HUES6 (cell line): ENCODE data around the gene MEN1.

Experiments used
- H3K27ac ChIP-seq: 2 replicates; pipeline ENCODE4 v1.7.0; 2013; ENCODE audit warnings: low read depth, mild to moderate bottlenecking, low read length, inconsistent platforms
- H3K27me3 ChIP-seq: 2 replicates; pipeline ENCODE4 v1.6.1; 2013; ENCODE audit warnings: low read length; ENCODE audit not compliant: control insufficient read depth, insufficient read depth
- H3K36me3 ChIP-seq: 2 replicates; pipeline ENCODE4 v1.6.1; 2013; ENCODE audit warnings: low read length; ENCODE audit not compliant: control insufficient read depth, insufficient read depth
- H3K4me1 ChIP-seq: 2 replicates; pipeline ENCODE4 v1.6.1; 2013; ENCODE audit warnings: low read length; ENCODE audit not compliant: control insufficient read depth, insufficient read depth
- H3K4me3 ChIP-seq: 2 replicates; pipeline ENCODE4 v1.5.1; 2013; ENCODE audit warnings: low read depth, low read length
- H3K9ac ChIP-seq: one replicate; pipeline ENCODE4 v1.6.1; 2013; ENCODE audit warnings: mild to moderate bottlenecking, low read length
- H3K9me3 ChIP-seq: 2 replicates; pipeline ENCODE4 v1.6.1; 2013; ENCODE audit warnings: low read depth, low read length; ENCODE audit not compliant: control insufficient read depth, insufficient read depth

MEN1 gene

GRCh38 chr11:64796757-64797541 is 13.4 kb downstream of the MEN1 start:
- Histone ChIP-seq H3K36me3 (peaks cover 37% of the 10 kb centered on the region), H3K9ac (no peak overlapping the region), H3K4me1 (no peaks in the 10 kb centered on the region), H3K9me3 (no peaks in the 10 kb centered on the region), H3K27ac (no peak overlapping the region), H3K4me3 (no peak overlapping the region), H3K27me3 (no peaks in the 10 kb centered on the region)

- H3K9me3 ChIP-seq: no peaks in the 10 kb centered on the region
- H3K27ac ChIP-seq: no peak overlapping the region
- no peak overlapping the region for H3K9ac ChIP-seq
- H3K27me3 ChIP-seq: no peaks in the 10 kb centered on the region
- no peaks in the 10 kb centered on the region for H3K4me1 ChIP-seq
- H3K36me3 ChIP-seq: peaks cover 39% of the 10 kb centered on the region
- H3K4me3 ChIP-seq: no peak overlapping the region
These were observed 14.1 kb downstream of the MEN1 start for GRCh38 chr11:64796047-64796756.

DNA sequence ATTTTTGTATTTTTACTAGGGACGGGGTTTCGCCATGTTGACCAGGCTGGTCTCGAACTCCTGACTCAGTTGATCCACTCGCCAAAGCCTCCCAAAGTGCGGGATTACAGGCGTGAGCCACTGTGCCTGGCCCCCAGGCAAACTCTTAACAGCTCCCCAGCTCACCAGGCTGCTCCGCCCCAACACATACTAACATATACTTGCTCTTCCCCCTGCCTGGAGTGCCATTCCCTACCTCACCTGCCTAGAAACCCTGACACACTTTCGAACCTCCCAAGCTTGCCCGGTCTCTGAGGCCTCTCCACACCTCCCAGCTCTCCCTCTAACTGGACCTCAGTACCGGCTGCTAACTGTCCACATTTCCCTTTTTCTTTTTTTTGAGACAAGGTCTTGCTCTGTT is 15.8 kb downstream of the MEN1 start:
- no peaks in the 10 kb centered on the region for H3K27me3 ChIP-seq
- H3K4me3 ChIP-seq: no peak overlapping the region
- no peaks in the 10 kb centered on the region for H3K9me3 ChIP-seq
- H3K4me1 ChIP-seq: no peaks in the 10 kb centered on the region
- H3K36me3 ChIP-seq: peaks cover 42% of the 10 kb centered on the region
- H3K27ac ChIP-seq: no peak overlapping the region
- no peak overlapping the region for H3K9ac ChIP-seq

GRCh38 chr11:64793271-64794160 is 16.8 kb downstream of the MEN1 start:
- Histone ChIP-seq H3K4me1 (no peaks in the 10 kb centered on the region), H3K36me3 (peaks cover 41% of the 10 kb centered on the region), H3K4me3 (no peak overlapping the region), H3K27me3 (no peaks in the 10 kb centered on the region), H3K27ac (no peak overlapping the region), H3K9ac (no peak overlapping the region), H3K9me3 (no peaks in the 10 kb centered on the region)

DNA sequence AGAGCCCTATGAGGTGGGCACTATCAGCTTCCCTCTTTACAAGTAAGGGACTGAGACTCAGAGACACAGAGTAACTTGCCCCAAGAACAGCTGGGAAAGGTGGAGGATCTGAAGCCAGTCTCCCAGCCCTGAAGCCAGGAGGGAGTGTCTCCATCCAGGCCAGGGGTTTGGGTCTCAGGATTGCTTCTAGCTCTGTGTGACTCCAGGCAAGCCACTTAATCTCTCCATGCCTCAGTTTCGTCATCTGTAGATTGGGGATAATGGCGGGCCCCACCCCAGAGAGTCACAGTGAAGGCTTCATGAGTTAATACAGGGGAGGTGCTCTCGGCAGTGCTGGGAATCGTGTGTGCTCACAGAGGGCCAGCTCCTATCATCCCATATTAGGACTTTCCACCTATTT is 17.9 kb downstream of the MEN1 start:
- Histone ChIP-seq H3K4me1 (no peaks in the 10 kb centered on the region), H3K9ac (no peak overlapping the region), H3K36me3 (peaks cover 42% of the 10 kb centered on the region), H3K27ac (no peak overlapping the region), H3K27me3 (no peaks in the 10 kb centered on the region), H3K4me3 (no peak overlapping the region), H3K9me3 (no peaks in the 10 kb centered on the region)

DNA sequence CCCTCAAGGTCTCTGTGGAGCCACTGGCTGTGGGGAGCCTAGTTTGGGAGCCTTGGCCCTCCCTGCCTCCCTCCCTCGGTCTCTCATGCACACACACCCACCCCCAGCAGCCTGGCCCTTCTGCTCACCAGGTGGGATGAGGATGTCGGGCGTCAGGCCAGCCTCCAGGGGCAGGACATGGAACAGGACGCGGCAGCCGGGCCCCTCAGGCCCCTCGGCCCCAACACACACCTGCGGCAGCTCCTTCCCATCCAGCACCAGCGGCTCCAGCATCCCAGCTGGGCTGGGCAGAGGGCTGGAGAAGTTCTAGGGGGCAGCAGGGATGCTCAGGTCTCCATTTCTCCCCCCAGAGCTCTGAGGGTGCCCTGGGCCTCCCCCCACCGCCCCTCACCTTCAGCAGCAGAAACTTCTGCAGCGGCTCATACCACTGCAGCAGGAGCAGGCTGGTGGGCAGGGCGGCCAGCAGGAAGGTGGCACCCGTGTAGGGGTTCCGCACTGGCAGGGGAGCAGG is 18.5 kb downstream of the MEN1 start:
- no peaks in the 10 kb centered on the region for H3K9me3 ChIP-seq
- H3K36me3 ChIP-seq: peaks cover 37% of the 10 kb centered on the region
- no peak overlapping the region for H3K9ac ChIP-seq
- H3K27me3 ChIP-seq: no peaks in the 10 kb centered on the region
- H3K4me3 ChIP-seq: no peak overlapping the region
- H3K27ac ChIP-seq: no peak overlapping the region
- H3K4me1 ChIP-seq: no peaks in the 10 kb centered on the region

DNA sequence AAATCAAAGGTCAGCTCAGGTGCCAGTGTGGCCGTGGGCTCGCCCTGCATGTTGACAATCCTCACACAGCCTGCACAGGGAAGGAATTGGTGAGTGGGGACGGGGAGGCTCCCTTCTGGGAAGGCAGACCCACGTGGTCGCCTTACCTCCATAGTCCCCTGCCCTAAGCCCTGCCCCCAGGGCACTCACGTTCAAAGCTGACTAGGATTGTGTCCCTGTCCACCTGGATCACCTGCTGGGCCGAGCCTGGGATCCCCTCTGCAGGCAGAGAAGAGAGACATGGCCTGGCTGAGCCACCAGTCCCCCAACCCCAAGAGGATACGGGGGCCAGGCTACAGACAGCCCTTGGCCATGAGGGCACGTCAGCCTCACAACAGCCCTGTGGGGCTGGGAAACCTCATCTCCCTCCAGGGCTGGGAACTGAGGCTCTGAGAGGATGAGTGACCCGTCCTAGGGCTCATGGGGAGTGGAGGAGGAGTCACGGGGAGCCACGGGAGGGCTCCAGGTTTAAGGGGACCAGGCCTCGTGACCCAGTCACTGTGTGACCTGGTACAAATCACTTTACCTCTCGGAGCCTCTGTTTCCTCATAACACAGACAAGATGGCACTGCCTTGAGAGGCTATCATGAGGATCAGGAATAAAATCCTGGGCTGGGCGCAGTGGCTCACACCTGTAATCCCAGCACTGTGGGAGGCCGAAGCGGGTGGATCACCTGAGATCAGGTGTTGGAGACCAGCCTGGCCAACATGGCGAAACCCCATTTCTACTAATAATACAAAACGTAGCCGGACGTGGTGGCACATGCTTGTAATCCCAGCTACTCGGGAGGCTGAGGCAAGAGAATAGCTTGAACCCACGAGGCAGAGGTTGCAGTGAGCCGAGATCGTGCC is 19.9 kb downstream of the MEN1 start:
- H3K36me3 ChIP-seq: peaks cover 24% of the 10 kb centered on the region
- H3K4me1 ChIP-seq: no peaks in the 10 kb centered on the region
- H3K9me3 ChIP-seq: no peaks in the 10 kb centered on the region
- no peak overlapping the region for H3K27ac ChIP-seq
- H3K4me3 ChIP-seq: no peak overlapping the region
- H3K9ac ChIP-seq: no peak overlapping the region
- H3K27me3 ChIP-seq: no peaks in the 10 kb centered on the region

- Histone ChIP-seq H3K27me3 (no peaks in the 10 kb centered on the region), H3K4me1 (no peaks in the 10 kb centered on the region), H3K9ac (no peak overlapping the region), H3K27ac (no peak overlapping the region), H3K9me3 (no peaks in the 10 kb centered on the region), H3K4me3 (no peak overlapping the region), H3K36me3 (peaks cover 24% of the 10 kb centered on the region)
These were observed 20.8 kb downstream of the MEN1 start for GRCh38 chr11:64789331-64790204.

DNA sequence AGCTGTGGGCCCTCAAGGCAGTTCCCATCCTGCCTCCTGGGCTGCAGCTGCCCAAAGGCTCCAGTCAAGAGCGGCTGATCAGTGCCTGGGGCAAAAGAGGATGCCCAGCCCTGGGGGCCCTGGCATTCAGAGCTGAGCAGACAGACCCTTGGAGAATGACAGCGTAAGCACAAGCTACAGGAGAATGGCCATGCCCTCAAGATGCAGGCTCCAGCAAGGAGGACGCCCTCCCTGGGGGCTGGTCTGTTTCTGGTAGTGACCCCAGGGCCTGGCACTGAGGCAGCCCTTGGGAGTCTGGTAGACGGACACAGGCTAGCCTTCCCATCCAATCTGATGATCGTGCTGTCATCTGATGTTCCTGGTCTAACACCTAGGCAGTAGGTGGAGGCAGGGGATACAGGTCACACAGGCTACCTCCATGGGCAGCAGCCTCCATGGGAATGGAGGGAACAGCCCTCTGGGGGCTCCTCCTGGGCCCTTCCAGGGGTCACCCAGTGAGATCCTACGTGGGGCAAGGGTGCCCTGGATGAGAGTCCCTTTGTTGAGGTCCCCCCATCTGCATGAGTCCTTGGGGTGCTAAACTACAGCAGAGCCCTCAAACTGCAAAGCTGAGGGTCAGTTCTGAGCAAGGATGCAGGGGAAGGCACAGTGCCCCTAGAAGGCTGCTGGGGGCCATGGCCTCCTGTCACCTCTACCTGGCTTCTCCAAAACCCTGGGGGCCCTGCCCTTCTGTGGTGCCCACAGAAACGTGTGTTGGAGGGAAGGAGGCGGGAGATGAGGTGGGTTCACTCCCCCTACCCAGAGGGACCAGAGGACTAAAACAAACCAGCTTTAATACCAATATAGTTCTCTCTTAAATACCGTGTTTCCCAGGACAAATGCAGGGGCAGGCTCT is 21.8 kb downstream of the MEN1 start:
- H3K9ac ChIP-seq: no peak overlapping the region
- no peak overlapping the region for H3K4me3 ChIP-seq
- H3K27me3 ChIP-seq: no peaks in the 10 kb centered on the region
- H3K9me3 ChIP-seq: no peaks in the 10 kb centered on the region
- peaks cover 24% of the 10 kb centered on the region for H3K36me3 ChIP-seq
- no peak overlapping the region for H3K27ac ChIP-seq
- no peaks in the 10 kb centered on the region for H3K4me1 ChIP-seq
